Urinary bladder (tissue), 4 donors: ENCODE measurements around the gene DDX47. TPM values are rescaled to one million over a fixed set of nuclear protein-coding genes. Genes with fewer than 3 reads are reported as not detected.
"Not testable (repeated sequence)": the region's sequence is repeated elsewhere in the genome, so short reads cannot be mapped to it uniquely, and the experiment has no call there.

Experiments
- DNase-seq: peaks from one replicate; pipeline ENCODE4 v3.0.0-alpha.2; 2015; ENCODE audit errors: extremely low spot score
- H3K27ac ChIP-seq: one replicate; pipeline ENCODE4 v1.5.1; 2013; ENCODE audit warnings: low read depth, mild to moderate bottlenecking, moderate library complexity
- H3K36me3 ChIP-seq: one replicate; pipeline ENCODE4 v1.6.1; 2013; ENCODE audit warnings: mild to moderate bottlenecking, moderate library complexity; ENCODE audit not compliant: insufficient read depth
- H3K4me1 ChIP-seq: one replicate; pipeline ENCODE4 v1.6.1; 2013; ENCODE audit warnings: mild to moderate bottlenecking, moderate library complexity; ENCODE audit not compliant: insufficient read depth
- H3K4me3 ChIP-seq: one replicate; pipeline ENCODE4 v1.5.1; 2013; ENCODE audit warnings: low read depth, low read length
- WGBS: extraction: QIAGEN DNeasy Blood & Tissue Kit; methylation state at CpG from one replicate; pipeline ENCODE4 v1.1.7; 2013; 5-methylcytosine and 5-hydroxymethylcytosine counted together
- polyA plus RNA-seq: library from polyadenylated mRNA; stranded (reverse); fragments of 200-250 nt; gene quantifications from one replicate; pipeline ENCODE4 v1.2.3, GENCODE V29; 2013
- total RNA-seq: library from RNA; depleted of rRNA; stranded (reverse); fragments of >200 nt; gene quantifications from one replicate; pipeline ENCODE4 v1.2.3, GENCODE V29; 2014
- donor health status: healthy with polysubstance abuse.
- donor health status: healthy.

The DDX47 gene
- total and polyA plus RNA-seq, 2 donors: 48.2 to 82.8 TPM

- no peaks in the 10 kb centered on the region for H3K36me3 ChIP-seq
- no peaks in the 10 kb centered on the region for H3K4me1 ChIP-seq
- DNase-seq: no peak
- 18% methylated on average over 9 of the region's 9 CpGs for WGBS
- no peak overlapping the region for H3K4me3 ChIP-seq
- H3K27ac ChIP-seq: no peak overlapping the region
These were observed 24.3 kb upstream of the DDX47 start for GRCh38 chr12:12788675-12789368.

- no peaks in the 10 kb centered on the region for H3K4me1 ChIP-seq
- H3K4me3 ChIP-seq: no peak overlapping the region
- WGBS: 55% methylated on average over 4 of the region's 4 CpGs
- DNase-seq: no peak
- H3K36me3 ChIP-seq: no peaks in the 10 kb centered on the region
- no peak overlapping the region for H3K27ac ChIP-seq
These were observed 22.2 kb upstream of the DDX47 start for GRCh38 chr12:12790956-12791355.

GRCh38 chr12:12791756-12792369, 21.3 kb upstream of the DDX47 start:
- no peak overlapping the region for H3K27ac ChIP-seq
- H3K4me1 ChIP-seq: no peaks in the 10 kb centered on the region
- 12% methylated on average over 7 of the region's 7 CpGs for WGBS
- H3K36me3 ChIP-seq: no peaks in the 10 kb centered on the region
- H3K4me3 ChIP-seq: no peak overlapping the region
- DNase-seq: no peak

- H3K36me3 ChIP-seq: no peaks in the 10 kb centered on the region
- H3K4me3 ChIP-seq: no peak overlapping the region
- no peak for DNase-seq
- WGBS: 43% methylated on average over 6 of the region's 6 CpGs
- no peak overlapping the region for H3K27ac ChIP-seq
- no peaks in the 10 kb centered on the region for H3K4me1 ChIP-seq
These were observed 20.7 kb upstream of the DDX47 start for GRCh38 chr12:12792421-12792820.

- Histone ChIP-seq H3K4me3 (no peak overlapping the region), H3K4me1 (no peaks in the 10 kb centered on the region), H3K27ac (no peak overlapping the region), H3K36me3 (no peaks in the 10 kb centered on the region)
- no peak for DNase-seq
- WGBS: 88% methylated on average over 2 of the region's 2 CpGs
These were observed 18.5 kb upstream of the DDX47 start for GRCh38 chr12:12794686-12795085.

GRCh38 chr12:12796171-12796570, 17.0 kb upstream of the DDX47 start:
- Histone ChIP-seq H3K27ac (no peak overlapping the region), H3K4me1 (no peaks in the 10 kb centered on the region), H3K36me3 (no peaks in the 10 kb centered on the region), H3K4me3 (no peak overlapping the region)
- DNase-seq: no peak
- 52% methylated on average over 3 of the region's 3 CpGs for WGBS

- Histone ChIP-seq H3K36me3 (no peaks in the 10 kb centered on the region), H3K4me1 (no peaks in the 10 kb centered on the region), H3K4me3 (no peak overlapping the region), H3K27ac (no peak overlapping the region)
- WGBS: 90% methylated on average over 9 of the region's 9 CpGs
- DNase-seq: no peak
These were observed 16.0 kb upstream of the DDX47 start for GRCh38 chr12:12796928-12797793.

GRCh38 chr12:12797794-12798152, 15.4 kb upstream of the DDX47 start:
- no peaks in the 10 kb centered on the region for H3K4me1 ChIP-seq
- H3K4me3 ChIP-seq: no peak overlapping the region
- H3K27ac ChIP-seq: no peak overlapping the region
- no peak for DNase-seq
- WGBS: 86% methylated on average over 3 of the region's 3 CpGs
- H3K36me3 ChIP-seq: no peaks in the 10 kb centered on the region

- no peak overlapping the region for H3K4me3 ChIP-seq
- no peaks in the 10 kb centered on the region for H3K4me1 ChIP-seq
- no peak for DNase-seq
- H3K36me3 ChIP-seq: no peaks in the 10 kb centered on the region
- H3K27ac ChIP-seq: no peak overlapping the region
- 95% methylated on average over 1 of the region's 1 CpG for WGBS
These were observed 14.7 kb upstream of the DDX47 start for GRCh38 chr12:12798480-12798879.

GRCh38 chr12:12799163-12799920, 13.8 kb upstream of the DDX47 start:
- Histone ChIP-seq H3K36me3 (no peaks in the 10 kb centered on the region), H3K4me3 (no peak overlapping the region), H3K27ac (no peak overlapping the region), H3K4me1 (no peaks in the 10 kb centered on the region)
- no peak for DNase-seq
- 94% methylated on average over 8 of the region's 8 CpGs for WGBS

GRCh38 chr12:12800406-12801180, 12.6 kb upstream of the DDX47 start:
- no peaks in the 10 kb centered on the region for H3K36me3 ChIP-seq
- no peak overlapping the region for H3K27ac ChIP-seq
- no peak overlapping the region for H3K4me3 ChIP-seq
- H3K4me1 ChIP-seq: no peaks in the 10 kb centered on the region
- DNase-seq: no peak
- 92% methylated on average over 9 of the region's 9 CpGs for WGBS

GRCh38 chr12:12801656-12802055, 11.5 kb upstream of the DDX47 start:
- H3K27ac ChIP-seq: not testable (repeated sequence)
- 87% methylated on average over 4 of the region's 4 CpGs for WGBS

GRCh38 chr12:12803186-12803585, 10.0 kb upstream of the DDX47 start:
- Histone ChIP-seq H3K36me3 (no peaks in the 10 kb centered on the region), H3K4me1 (no peaks in the 10 kb centered on the region), H3K27ac (no peak overlapping the region), H3K4me3 (no peak overlapping the region)
- WGBS: 49% methylated on average over 2 of the region's 2 CpGs
- DNase-seq: no peak

More at GRCh38 chr12:12801656-12802055, 11.5 kb upstream of the DDX47 start:
- not testable (repeated sequence) for H3K4me1 ChIP-seq, H3K36me3 ChIP-seq, DNase-seq, H3K4me3 ChIP-seq
